HG03439 (cell line): ENCODE results near the gene GPHA2.

Source experiments
- ATAC-seq: cut with Tn5 transposase; IDR thresholded peaks from one replicate; pipeline ENCODE4 v1.9.1; 2021; ENCODE audit warnings: mild to moderate bottlenecking, moderate library complexity; ENCODE audit not compliant: unreplicated experiment

The GPHA2 gene

DNA sequence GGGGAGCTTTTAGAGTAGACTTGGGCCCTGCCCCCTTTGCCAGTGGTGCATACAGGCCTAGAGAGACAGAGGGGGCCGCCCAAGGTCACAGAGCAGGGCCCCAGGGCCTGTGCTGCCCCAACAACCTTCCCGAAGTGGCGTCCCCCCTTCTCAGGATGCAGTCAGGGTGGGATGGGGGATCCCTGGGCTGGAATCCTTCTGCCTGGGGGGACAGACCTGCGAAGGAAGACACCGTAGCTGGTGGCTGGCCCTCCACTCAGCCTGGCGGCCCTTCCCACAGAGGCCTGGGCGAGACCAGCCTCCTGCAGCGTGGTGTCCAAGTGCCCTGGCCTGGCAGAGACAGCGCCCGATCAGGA is 42.9 kb downstream of the GPHA2 start:
- no peak for ATAC-seq

DNA sequence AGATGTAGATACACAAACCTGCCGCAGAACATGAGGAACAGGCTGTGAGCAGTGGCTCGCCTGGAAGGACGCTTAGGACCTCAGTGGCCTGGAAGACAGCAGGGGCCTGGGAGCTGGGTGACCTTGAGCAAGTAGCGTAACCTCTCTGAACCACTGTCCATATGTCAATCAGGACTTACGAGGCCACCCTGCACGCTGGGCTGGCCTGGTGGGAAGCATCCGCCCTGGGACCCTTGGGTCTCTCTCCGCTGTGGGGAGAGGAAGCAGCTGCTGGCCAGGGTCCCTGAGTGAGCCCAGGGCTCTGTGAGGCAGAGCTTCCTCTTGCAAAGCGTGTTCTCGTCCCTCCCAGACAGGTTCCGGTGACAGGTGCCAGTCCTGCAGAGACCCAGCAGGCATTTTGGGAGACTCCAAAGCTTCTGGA is 43.3 kb downstream of the GPHA2 start:
- no peak for ATAC-seq

DNA sequence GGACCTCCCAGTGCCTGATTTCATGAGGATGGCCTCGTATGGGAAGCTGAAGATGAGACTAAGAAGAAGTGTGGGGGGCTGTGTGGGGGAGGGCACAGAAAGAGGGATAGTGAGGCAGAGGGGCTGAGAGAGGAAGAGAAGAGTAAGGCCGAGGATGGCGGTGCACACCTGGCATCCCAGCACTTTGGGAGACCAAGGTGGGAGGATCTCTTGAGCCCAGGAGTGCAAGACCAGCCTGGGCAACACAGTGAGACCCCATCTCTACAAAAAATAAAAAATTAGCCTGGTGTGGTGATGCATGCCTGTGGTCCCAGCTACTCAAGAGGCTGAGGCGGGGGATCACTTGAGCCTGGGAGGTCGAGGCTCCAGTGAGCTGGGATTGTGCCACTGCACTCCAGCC is 43.8 kb downstream of the GPHA2 start:
- no peak for ATAC-seq

DNA sequence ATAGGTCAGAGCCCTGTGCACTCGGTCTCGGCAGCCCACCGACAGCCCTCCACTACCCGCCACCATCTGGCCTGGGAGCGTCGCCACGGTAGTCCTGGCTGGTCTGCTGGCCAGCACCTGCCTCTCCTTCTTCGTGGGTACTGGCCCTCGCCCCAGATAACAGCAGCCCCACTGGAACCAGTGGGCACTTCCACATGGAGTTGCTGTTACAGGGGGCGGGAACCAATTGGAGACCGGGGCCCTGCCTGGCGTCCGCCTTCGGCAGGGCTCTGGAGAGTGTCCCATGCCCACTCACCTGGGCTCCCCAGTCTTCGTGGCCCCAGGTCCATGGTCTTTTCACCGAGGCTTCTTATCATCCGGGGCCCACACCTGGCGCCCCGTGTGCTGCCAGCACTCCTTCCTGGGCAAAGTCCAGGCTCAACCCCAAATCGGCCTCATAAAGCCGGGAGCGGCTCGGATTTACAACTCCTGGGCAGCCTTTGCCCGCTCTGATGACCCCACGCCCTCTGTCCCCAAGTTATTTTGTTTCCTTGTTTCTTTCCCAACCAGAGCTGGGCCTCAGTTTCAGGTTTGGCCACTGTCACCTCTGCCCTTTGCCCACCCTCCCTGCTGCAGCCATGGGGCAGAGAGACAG is 44.4 kb downstream of the GPHA2 start:
- ATAC-seq, result no peak

DNA sequence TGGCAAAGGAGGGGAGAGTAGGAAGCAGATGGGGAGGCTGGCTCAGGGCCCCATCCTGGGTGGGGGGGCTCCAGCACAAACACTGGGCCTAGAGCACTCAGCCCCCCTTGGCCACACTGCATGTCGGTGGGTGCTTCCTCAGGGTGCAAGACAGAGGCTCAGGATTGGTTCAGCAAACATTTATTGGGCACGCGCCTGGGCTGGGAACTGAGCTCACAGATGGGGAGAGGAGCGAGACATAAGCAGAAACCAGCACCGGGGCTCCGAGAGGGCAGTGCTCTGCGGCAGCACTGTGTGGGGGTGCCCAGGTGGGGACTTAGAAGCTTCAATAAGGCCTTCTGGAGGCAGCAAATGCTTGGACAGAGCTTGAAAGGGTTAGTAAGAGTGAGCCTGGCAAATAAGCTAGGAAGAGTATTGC is 45.2 kb downstream of the GPHA2 start:
- ATAC-seq, result no peak

DNA sequence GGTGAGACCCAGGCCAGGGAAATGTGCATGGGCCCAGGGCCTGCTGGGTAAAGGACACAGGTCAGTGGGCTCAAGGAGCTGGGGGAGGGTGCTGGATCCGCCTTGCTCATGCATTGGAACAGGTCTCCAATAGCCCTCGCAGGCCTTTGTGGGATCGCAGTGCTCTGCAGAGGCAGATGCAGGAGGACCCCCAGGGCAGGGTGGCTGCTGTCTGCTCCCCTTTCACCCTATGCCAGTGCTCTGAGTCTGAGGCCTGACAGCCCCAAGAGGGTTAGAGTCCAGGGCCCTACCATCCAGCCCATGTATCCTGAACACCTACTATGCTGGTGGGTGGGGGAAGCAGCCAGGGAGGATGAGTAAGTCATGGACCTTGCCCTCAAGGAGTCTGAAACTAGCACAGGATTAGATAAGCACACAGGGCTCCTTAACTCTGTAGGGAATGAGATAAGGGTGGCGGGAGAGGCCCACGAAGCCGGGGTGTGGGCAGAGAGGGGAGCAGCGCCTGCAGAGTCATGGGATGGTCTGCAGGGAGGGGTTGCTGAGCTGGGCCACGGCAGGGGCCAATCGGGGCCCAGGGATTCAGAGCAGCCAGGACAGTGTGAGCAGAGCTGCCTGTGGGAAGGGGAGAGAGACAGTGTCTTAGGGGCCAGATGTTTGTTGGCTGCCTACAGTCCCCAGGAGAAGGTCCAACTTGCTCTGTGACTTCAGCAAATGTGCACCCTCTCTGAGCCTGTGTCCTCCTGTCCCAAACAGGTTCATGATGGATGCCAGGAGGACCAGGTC is 46.8 kb downstream of the GPHA2 start:
- ATAC-seq, result no peak

DNA sequence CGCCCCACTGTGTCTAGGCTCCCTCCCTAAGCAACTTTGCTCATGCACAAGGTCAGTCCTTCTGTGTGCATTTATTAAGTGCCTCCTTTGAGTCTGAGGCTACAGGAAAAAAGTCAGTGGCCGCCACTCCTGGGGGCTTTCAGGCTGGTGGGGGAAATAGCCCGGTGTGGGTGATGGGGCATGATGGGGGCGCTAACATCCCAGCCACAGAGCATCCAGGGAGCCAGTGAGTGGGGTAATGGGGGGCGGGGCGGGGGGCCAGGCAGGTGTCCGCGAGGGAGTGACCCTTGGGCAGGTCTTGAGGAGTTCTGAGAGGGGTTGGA is 47.3 kb downstream of the GPHA2 start:
- ATAC-seq, result no peak

DNA sequence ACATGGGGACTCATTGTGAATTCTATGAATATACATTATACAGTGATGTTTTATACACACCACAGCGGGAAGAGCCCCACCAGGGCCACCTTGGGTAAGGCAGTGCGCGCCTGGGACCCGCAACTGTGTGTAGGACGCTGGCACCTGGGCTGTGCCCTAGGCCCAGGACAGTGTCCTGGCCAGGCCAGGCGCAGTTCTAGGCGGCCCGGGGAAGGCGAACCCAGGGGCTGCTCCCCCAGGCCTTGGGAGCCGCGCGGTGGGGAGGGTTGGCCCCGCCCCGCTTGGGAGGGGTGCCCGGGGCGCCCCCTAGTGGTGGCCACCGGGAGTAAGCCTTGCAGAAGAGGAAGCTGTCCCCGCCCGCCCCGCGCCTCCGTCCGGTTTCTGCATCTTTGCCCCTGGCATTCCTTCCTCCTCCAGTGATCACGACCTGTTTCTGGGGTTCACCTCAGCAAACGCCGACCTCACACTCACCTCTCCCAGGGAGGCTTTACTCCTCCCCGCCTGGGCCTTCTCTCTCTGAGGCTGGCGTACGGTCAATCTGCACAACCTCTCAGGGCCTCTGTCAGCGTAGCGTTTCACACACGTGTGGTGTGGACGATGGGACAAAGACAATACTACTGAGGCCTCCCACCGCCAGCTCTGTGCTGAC is 47.8 kb downstream of the GPHA2 start:
- no peak for ATAC-seq

DNA sequence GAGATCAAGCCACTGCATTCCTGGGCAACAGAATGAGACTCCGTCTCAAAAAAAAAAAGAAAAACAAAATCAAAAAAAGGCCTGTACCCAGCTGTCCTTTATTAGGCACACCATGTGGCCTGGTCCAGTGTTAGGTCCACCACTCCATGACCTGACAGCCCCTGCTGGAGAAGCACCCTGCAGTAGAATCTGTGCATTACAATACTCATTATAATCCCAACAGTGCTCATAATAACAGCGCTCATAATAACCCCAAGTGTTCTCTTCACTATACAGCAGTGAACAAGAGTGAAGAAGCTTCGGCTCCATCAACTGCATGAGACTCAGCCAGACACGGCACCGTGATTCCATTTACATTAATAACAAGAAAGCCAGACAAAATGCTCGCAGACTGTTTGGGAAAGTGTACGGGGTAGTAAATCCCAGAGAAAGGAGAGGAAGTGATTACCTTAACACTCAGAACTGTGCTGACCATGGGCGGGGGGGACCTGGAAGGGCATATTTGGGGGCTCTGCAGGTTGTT is 48.4 kb downstream of the GPHA2 start:
- no peak for ATAC-seq

DNA sequence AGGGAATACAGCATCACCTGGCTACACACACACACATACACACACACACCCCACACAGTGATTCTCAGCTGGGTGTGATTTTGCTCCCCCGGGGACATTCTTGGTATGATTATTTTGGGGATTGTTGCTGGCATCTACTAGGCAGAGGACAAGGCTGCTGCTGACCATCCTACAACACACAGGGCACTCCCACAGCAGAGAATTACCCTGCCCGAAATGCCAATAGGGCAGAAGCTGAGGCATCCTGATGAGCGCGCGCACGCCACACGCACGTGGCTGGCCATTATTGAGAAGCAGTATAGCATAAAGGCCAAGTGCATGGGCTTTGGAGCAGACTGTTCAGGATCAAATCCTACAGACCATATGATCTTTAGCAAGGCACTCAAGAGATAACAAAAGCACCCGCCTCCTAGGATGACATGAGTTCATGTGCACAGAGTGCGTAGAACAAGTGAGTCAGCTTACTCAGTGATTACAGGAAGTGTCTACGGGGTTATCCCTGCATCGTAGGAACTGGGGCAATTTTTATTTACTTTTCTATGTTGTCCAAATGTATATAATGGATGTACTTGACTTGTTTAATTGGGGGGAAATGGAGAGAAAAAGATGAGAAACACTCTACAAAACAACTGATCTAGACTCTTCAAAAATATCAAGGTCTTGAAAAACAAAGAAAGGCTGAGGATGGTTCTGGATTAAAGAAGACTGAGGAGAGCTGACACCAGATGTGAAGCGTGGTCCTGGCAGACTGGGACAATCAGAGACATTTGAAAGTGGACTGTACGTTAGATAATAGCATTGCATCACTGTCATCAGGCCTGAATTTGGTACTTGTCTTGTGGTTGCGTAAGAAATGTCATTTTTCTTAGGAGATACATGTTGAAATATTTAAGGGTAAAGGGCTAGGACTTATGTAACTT is 50.1 kb downstream of the GPHA2 start:
- no peak for ATAC-seq
